GM23248 (cell line): ENCODE measurements around the gene PHIP.

ENCODE experiments used
- EZH2 ChIP-seq: fragments of 200-600 bp; sonication (generic); IDR thresholded peaks from 2 replicates; pipeline ENCODE4 v1.6.1; 2018; ENCODE audit warnings: antibody characterized with exemption, mild to moderate bottlenecking; ENCODE audit not compliant: insufficient read depth, poor library complexity, severe bottlenecking
- EZH2phosphoT487 ChIP-seq: fragments of 200-600 bp; sonication (generic); IDR thresholded peaks from 2 replicates; pipeline ENCODE4 v1.6.1; 2018; ENCODE audit warnings: antibody characterized with exemption, moderate library complexity, mild to moderate bottlenecking, low read depth; ENCODE audit not compliant: insufficient read depth

DNA sequence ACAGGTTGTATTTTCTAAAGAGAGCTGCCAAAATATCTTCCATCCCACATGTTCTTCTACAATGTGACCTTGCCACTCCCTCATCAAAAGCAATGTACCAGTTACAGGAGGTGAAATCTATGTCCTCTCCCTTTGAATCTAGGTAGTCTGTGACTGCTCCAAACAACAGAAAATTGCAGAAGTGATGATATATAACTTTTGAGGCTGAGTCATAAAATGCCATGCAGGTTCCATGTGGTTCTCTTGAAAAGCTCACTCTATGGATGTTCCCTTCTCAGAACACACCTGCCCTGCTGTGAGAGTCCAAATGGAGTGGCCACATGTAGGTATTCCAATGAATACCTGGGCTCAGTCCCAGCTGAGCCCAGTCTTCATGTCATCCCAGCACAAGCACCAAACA, 16.9 kb upstream of the PHIP start:
- TF ChIP-seq EZH2phosphoT487 (no peak), EZH2 (no peak)
